ENCODE measurements around the gene PRLH. TPM values are rescaled to one million over a fixed set of nuclear protein-coding genes. Genes with fewer than 3 reads are reported as not detected.

Gene PRLH
- total RNA-seq, 1 experiment from 2014 or later = not detected

GRCh38 chr2:237539681-237540080, 26.7 kb upstream of the PRLH start (continued):
- TF ChIP-seq FOXJ3 (CRISPR knock-in tag; IDR thresholded peaks at IDR 0.05; ENCODE audit: borderline replicate concordance) = no peak
- TF ChIP-seq AFF4 (CRISPR knock-in tag; IDR thresholded peaks at IDR 0.05; ENCODE audit: borderline replicate concordance) = no peak
- no peak for TF ChIP-seq JAZF1 (CRISPR knock-in tag; IDR thresholded peaks at IDR 0.05)
- TF ChIP-seq ZNF512 (CRISPR knock-in tag; IDR thresholded peaks at IDR 0.05; ENCODE audit: borderline replicate concordance) = no peak
- TF ChIP-seq USF2 (CRISPR knock-in tag; IDR thresholded peaks at IDR 0.05) = no peak
- no peak for TF ChIP-seq ATF1 (CRISPR knock-in tag; IDR thresholded peaks at IDR 0.05)
- no peak for TF ChIP-seq TEAD4 (CRISPR knock-in tag; IDR thresholded peaks at IDR 0.05)

GRCh38 chr2:237540223-237540775, 26.1 kb upstream of the PRLH start:
- POLR2A ChIA-PET = no interaction called here
- no peak overlapping the region for H3K27ac Mint-ChIP-seq
- H3K4me3 Mint-ChIP-seq = no peak overlapping the region
- TF ChIP-seq GTF2I (CRISPR knock-in tag; conservative IDR thresholded peaks at IDR 0.05) = no peak
- no peak for TF ChIP-seq CREM (CRISPR knock-in tag; IDR thresholded peaks at IDR 0.05)
- no peak for TF ChIP-seq ZNF532 (CRISPR knock-in tag; IDR thresholded peaks at IDR 0.05; ENCODE audit: borderline replicate concordance)
- no peak for TF ChIP-seq NFYB (CRISPR knock-in tag; conservative IDR thresholded peaks at IDR 0.05; ENCODE audit: low read depth)
- no peak for TF ChIP-seq RORB (CRISPR knock-in tag; IDR thresholded peaks at IDR 0.05)
- no peak for TF ChIP-seq ZNF121 (CRISPR knock-in tag; IDR thresholded peaks at IDR 0.05)
- no peaks in the 10 kb centered on the region; the same call in 1 of the 2 replicates for H3K27me3 Mint-ChIP-seq (ENCODE audit: low read depth)
- CTCF ChIA-PET = interaction anchor here (1.5 to 5.5 kb wide), 3 partner anchors 27 to 65 kb away, joined by 3 to 23 read pairs (median 9); no protein-coding TSS in a partner anchor
- peaks cover 2% of the 10 kb centered on the region; the same call in 1 of the 2 replicates for H3K36me3 Mint-ChIP-seq
- ATAC-seq (no peak), DNase-seq (ENCODE audit: low spot score) (no peak)
- peaks cover 6% of the 10 kb centered on the region; the same call in 1 of the 2 replicates for H3K4me1 Mint-ChIP-seq
- no peaks in the 10 kb centered on the region for H3K9me3 Mint-ChIP-seq
